HG03571 (cell line): ENCODE measurements around the gene NAP1L4.

Experiments
- ATAC-seq: cut with Tn5 transposase; IDR thresholded peaks from one replicate; pipeline ENCODE4 v1.9.1; 2021; ENCODE audit not compliant: unreplicated experiment

Gene NAP1L4

GRCh38 chr11:2924821-2925675 lies 67.1 kb downstream of the NAP1L4 start:
- ATAC-seq: no peak

GRCh38 chr11:2924381-2924780 lies 67.7 kb downstream of the NAP1L4 start:
- no peak for ATAC-seq

GRCh38 chr11:2923446-2924375 lies 68.4 kb downstream of the NAP1L4 start:
- ATAC-seq: no peak

GRCh38 chr11:2922655-2923054 lies 69.5 kb downstream of the NAP1L4 start:
- no peak for ATAC-seq

GRCh38 chr11:2921742-2922493 lies 70.2 kb downstream of the NAP1L4 start:
- no peak for ATAC-seq

- no peak for ATAC-seq
Measured at GRCh38 chr11:2921261-2921660, 70.9 kb downstream of the NAP1L4 start.

GRCh38 chr11:2920343-2920742 lies 71.8 kb downstream of the NAP1L4 start:
- no peak for ATAC-seq

- no peak for ATAC-seq
Measured at GRCh38 chr11:2919837-2920236, 72.3 kb downstream of the NAP1L4 start.

- no peak for ATAC-seq
Measured at GRCh38 chr11:2919188-2919587, 72.9 kb downstream of the NAP1L4 start.

- ATAC-seq: no peak
Measured at GRCh38 chr11:2917842-2918490, 74.2 kb downstream of the NAP1L4 start.

GRCh38 chr11:2916892-2917645 lies 75.1 kb downstream of the NAP1L4 start:
- ATAC-seq: no peak

GRCh38 chr11:2916114-2916891 lies 75.8 kb downstream of the NAP1L4 start:
- ATAC-seq: no peak

GRCh38 chr11:2915473-2915872 lies 76.7 kb downstream of the NAP1L4 start:
- no peak for ATAC-seq

GRCh38 chr11:2914455-2915195 lies 77.5 kb downstream of the NAP1L4 start:
- ATAC-seq: no peak

- no peak for ATAC-seq
Measured at GRCh38 chr11:2913776-2914175, 78.4 kb downstream of the NAP1L4 start.

GRCh38 chr11:2913019-2913431 lies 79.1 kb downstream of the NAP1L4 start:
- ATAC-seq: no peak

- ATAC-seq: no peak
Measured at GRCh38 chr11:2912498-2912897, 79.6 kb downstream of the NAP1L4 start.

- ATAC-seq: no peak
Measured at GRCh38 chr11:2911785-2912391, 80.2 kb downstream of the NAP1L4 start.
